GM23338 (cell line): ENCODE data around the gene NPM3. TPM values are rescaled to one million over a fixed set of nuclear protein-coding genes. Genes with fewer than 3 reads are reported as not detected.

Experiments used
- ATAC-seq: fragments of 200-7000 bp; cut with Tn5 transposase; 3 replicates; pipeline ENCODE4 v1.9.1; 2020
- DNase-seq: peaks from one replicate; pipeline ENCODE4 v3.0.0-alpha.2; 2015; ENCODE audit warnings: low spot score
- H2AFZ ChIP-seq: fragments of 200-600 bp; sonication (generic); 2 replicates; pipeline ENCODE4 v1.8.0; 2016; ENCODE audit warnings: antibody characterized with exemption, mild to moderate bottlenecking, moderate library complexity
- H3F3A ChIP-seq: fragments of 200-600 bp; sonication (generic); replicated peaks from 2 replicates; pipeline ENCODE4 v1.8.0; 2017; ENCODE audit warnings: antibody characterized with exemption, mixed run types, low read depth
- H3K27ac ChIP-seq: fragments of 200-600 bp; sonication (generic); 2 replicates; pipeline ENCODE4 v1.6.1; 2016; ENCODE audit warnings: low read depth
- H3K27me3 ChIP-seq: fragments of 200-600 bp; sonication (generic); 2 replicates; pipeline ENCODE4 v1.8.0; 2016; ENCODE audit warnings: mild to moderate bottlenecking, mixed run types, moderate library complexity; ENCODE audit not compliant: insufficient read depth
- H3K36me3 ChIP-seq: fragments of 200-600 bp; sonication (generic); 2 replicates; pipeline ENCODE4 v1.8.0; 2016; ENCODE audit warnings: mild to moderate bottlenecking; ENCODE audit not compliant: insufficient read depth
- H3K4me1 ChIP-seq: fragments of 200-600 bp; sonication (generic); 2 replicates; pipeline ENCODE4 v1.8.0; 2016; ENCODE audit warnings: mild to moderate bottlenecking, moderate library complexity; ENCODE audit not compliant: insufficient read depth
- H3K4me2 ChIP-seq: fragments of 200-600 bp; sonication (generic); 2 replicates; pipeline ENCODE4 v1.7.1; 2017; ENCODE audit warnings: mixed run types
- H3K4me3 ChIP-seq: fragments of 200-600 bp; sonication (generic); 2 replicates; pipeline ENCODE4 v1.6.1; 2016; ENCODE audit warnings: mixed run types
- H3K79me2 ChIP-seq: fragments of 200-600 bp; sonication (generic); replicated peaks from 2 replicates; pipeline ENCODE4 v1.8.0; 2017; ENCODE audit warnings: mild to moderate bottlenecking; ENCODE audit not compliant: insufficient read depth
- H3K9me2 ChIP-seq: fragments of 200-600 bp; sonication (generic); 2 replicates; pipeline ENCODE4 v1.8.0; 2017; ENCODE audit not compliant: insufficient read depth
- H4K20me1 ChIP-seq: fragments of 200-600 bp; sonication (generic); replicated peaks from 2 replicates; pipeline ENCODE4 v1.8.0; 2017; ENCODE audit warnings: mild to moderate bottlenecking; ENCODE audit not compliant: insufficient read depth
- H3K27ac Mint-ChIP-seq: 2 replicates; pipeline ENCODE4 v1.8.0; 2020; ENCODE audit warnings: inconsistent platforms, mild to moderate bottlenecking, moderate library complexity, mixed read lengths
- H3K27me3 Mint-ChIP-seq: 3 replicates; pipeline ENCODE4 v1.8.0; 2022; ENCODE audit warnings: low read depth, mild to moderate bottlenecking, moderate library complexity, mixed read lengths, inconsistent platforms; ENCODE audit not compliant: insufficient read depth, poor library complexity
- H3K36me3 Mint-ChIP-seq: 3 replicates; pipeline ENCODE4 v1.8.0; 2021; ENCODE audit warnings: low read depth, mild to moderate bottlenecking, inconsistent platforms, moderate library complexity, mixed read lengths
- H3K4me1 Mint-ChIP-seq: 3 replicates; pipeline ENCODE4 v1.8.0; 2020; ENCODE audit warnings: mild to moderate bottlenecking, inconsistent platforms, mixed read lengths
- H3K4me3 Mint-ChIP-seq: 3 replicates; pipeline ENCODE4 v1.8.0; 2021; ENCODE audit warnings: moderate library complexity, mild to moderate bottlenecking, inconsistent platforms, mixed read lengths
- H3K9me3 Mint-ChIP-seq: 3 replicates; pipeline ENCODE4 v1.8.0; 2020; ENCODE audit warnings: moderate library complexity, mild to moderate bottlenecking, inconsistent platforms, mixed read lengths
- CREB1 ChIP-seq: fragments of 250-450 bp; sonication (Bioruptor Pico); IDR thresholded peaks from 2 replicates; pipeline ENCODE4 v1.5.0; 2020; ENCODE audit warnings: low read depth, mild to moderate bottlenecking, moderate library complexity
- ETS1 ChIP-seq: IDR thresholded peaks from 2 replicates; pipeline ENCODE4 v1.6.1; 2016; ENCODE audit warnings: antibody characterized with exemption
- EZH2 ChIP-seq: fragments of 200-600 bp; sonication (generic); IDR thresholded peaks from one replicate; pipeline ENCODE4 v1.8.0; 2017; ENCODE audit warnings: antibody characterized with exemption, mild to moderate bottlenecking, low read depth; ENCODE audit not compliant: unreplicated experiment
- NANOG ChIP-seq: IDR thresholded peaks from 2 replicates; pipeline ENCODE4 v1.6.1; 2016; ENCODE audit warnings: antibody characterized with exemption, borderline replicate concordance
- POLR2AphosphoS5 ChIP-seq: IDR thresholded peaks from 2 replicates; pipeline ENCODE4 v1.6.1; 2016; ENCODE audit warnings: antibody characterized with exemption, low read depth
- REST ChIP-seq: IDR thresholded peaks from one replicate; pipeline ENCODE4 v1.6.1; 2018; ENCODE audit warnings: antibody characterized with exemption; ENCODE audit not compliant: unreplicated experiment
- ZNF114 ChIP-seq: fragments of 250-450 bp; sonication (Bioruptor Pico); IDR thresholded peaks from 2 replicates; pipeline ENCODE4 v1.5.0; 2020; ENCODE audit warnings: mild to moderate bottlenecking, moderate library complexity
- ZNF331 ChIP-seq: fragments of 250-450 bp; sonication (Bioruptor Pico); IDR thresholded peaks from 2 replicates; pipeline ENCODE4 v1.5.0; 2020; ENCODE audit warnings: low read depth, mild to moderate bottlenecking, moderate library complexity
- polyA plus RNA-seq: library from polyadenylated mRNA; unstranded; fragments of >200 nt; fragmentation: Nextera tagmentation; extraction: Ambion mirVana; gene quantifications from 2 replicates; pipeline ENCODE4 v1.2.1, GENCODE V29; 2016
- total RNA-seq: library from RNA; depleted of rRNA; stranded (reverse); fragments of >200 nt; shearing (Covaris generic); gene quantifications from 2 replicates; pipeline ENCODE4 v1.2.3, GENCODE V29; 2014
- TF ChIP-seq, protein P1 (sequence below), 2 experiments: fragments of 200-600 bp in 1 of 2; sonication (generic) in 1 of 2; conservative IDR thresholded peaks; 2 replicates each; pipeline versions ENCODE4 v1.5.1 to v1.6.1; 2016 to 2017; ENCODE audit warnings: antibody characterized with exemption in 2 of 2, low read depth in 2 of 2, mild to moderate bottlenecking in 2 of 2, moderate library complexity in 1 of 2

NPM3 gene
- total and polyA plus RNA-seq, 2 experiments from 2014 or later, result 31.5 to 258 TPM

DNA sequence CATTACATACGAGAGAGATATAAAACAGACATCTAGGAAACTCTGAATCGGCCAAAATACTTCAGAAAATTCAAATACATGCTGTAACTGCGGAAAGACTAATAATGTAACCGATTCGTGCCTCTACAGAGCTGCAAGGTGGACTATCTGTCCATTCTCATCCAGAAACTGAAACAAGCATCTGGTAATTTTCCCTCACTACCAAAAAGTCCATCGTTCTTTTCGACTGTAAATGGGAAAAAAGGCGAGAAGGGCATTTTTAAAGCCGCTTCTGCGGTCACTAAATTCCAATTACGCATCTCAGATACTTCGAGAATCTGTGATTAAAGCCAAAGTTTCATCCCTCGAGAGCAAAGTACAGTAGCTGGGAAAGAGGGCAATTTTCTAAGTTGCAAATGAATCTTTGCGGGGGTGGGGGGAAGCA, 33.7 kb upstream of the NPM3 start:
- H3K27ac ChIP-seq, result no peak overlapping the region; the same call in 1 of the 2 replicates
- H3K4me1 ChIP-seq, result peaks cover 24% of the 10 kb centered on the region
- no peaks in the 10 kb centered on the region for H3K27me3 ChIP-seq
- H3K27ac Mint-ChIP-seq, result peak overlapping the region; percentile 92
- H4K20me1 ChIP-seq, result peaks cover 49% of the 10 kb centered on the region
- no peak for DNase-seq
- H3K4me2 ChIP-seq, result peak overlapping the region; percentile 91
- H2AFZ ChIP-seq, result no peak overlapping the region
- H3K4me3 Mint-ChIP-seq, result peak overlapping the region; percentile 86
- no peaks in the 10 kb centered on the region for H3K9me2 ChIP-seq
- H3K36me3 Mint-ChIP-seq, result peaks cover 10% of the 10 kb centered on the region; the same call in 2 of the 3 replicates
- H3K4me3 ChIP-seq, result peak overlapping the region; percentile 88
- H3K4me1 Mint-ChIP-seq, result peaks cover 25% of the 10 kb centered on the region; the same call in 2 of the 3 replicates
- H3F3A ChIP-seq, result no peaks in the 10 kb centered on the region
- no peak for ATAC-seq
- TF ChIP-seq REST, result no peak
- no peak for TF ChIP-seq CREB1 (CRISPR knock-in tag)
- TF ChIP-seq POLR2AphosphoS5, result no peak
- TF ChIP-seq ZNF114 (CRISPR knock-in tag), result no peak
- TF ChIP-seq ETS1, result no peak
- peaks cover 71% of the 10 kb centered on the region for H3K79me2 ChIP-seq
- no peaks in the 10 kb centered on the region for H3K36me3 ChIP-seq
- H3K27me3 Mint-ChIP-seq, result peaks cover 9% of the 10 kb centered on the region
- no peaks in the 10 kb centered on the region; the same call in 2 of the 3 replicates for H3K9me3 Mint-ChIP-seq

DNA sequence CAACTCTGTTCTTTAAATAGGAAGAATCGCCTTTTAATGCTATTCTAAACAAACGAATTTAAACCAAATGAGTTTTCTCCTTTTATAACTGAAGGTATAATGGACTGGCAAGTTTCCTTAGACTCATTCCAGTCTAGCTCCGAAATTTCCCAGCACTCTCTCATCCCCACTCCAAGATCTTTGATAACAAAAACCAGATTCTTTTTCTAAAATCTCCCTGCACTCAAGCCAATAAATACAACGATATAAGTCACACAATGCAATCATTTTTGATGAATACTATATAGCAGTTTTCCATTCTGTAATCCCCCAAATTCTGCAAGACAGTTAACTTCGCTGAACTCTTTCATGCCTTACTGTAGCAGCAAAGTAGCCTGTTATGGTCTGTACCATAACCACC, 33.1 kb upstream of the NPM3 start:
- H3F3A ChIP-seq, result no peaks in the 10 kb centered on the region
- H3K27me3 ChIP-seq, result no peaks in the 10 kb centered on the region
- Mint-ChIP-seq H3K9me3 (no peaks in the 10 kb centered on the region; the same call in 2 of the 3 replicates), H3K27ac (peak overlapping the region; percentile 42; the same call in 1 of the 2 replicates), H3K27me3 (peaks cover 9% of the 10 kb centered on the region), H3K4me1 (peaks cover 25% of the 10 kb centered on the region; the same call in 2 of the 3 replicates), H3K36me3 (peaks cover 15% of the 10 kb centered on the region; the same call in 2 of the 3 replicates), H3K4me3 (peak overlapping the region; percentile 86)
- H4K20me1 ChIP-seq, result peaks cover 55% of the 10 kb centered on the region
- H3K4me1 ChIP-seq, result peaks cover 24% of the 10 kb centered on the region
- H3K79me2 ChIP-seq, result peaks cover 76% of the 10 kb centered on the region
- H3K4me2 ChIP-seq, result peak overlapping the region; percentile 91
- H3K4me3 ChIP-seq, result peak overlapping the region; percentile 88
- no peaks in the 10 kb centered on the region for H3K9me2 ChIP-seq
- ATAC-seq (no peak), DNase-seq (no peak)
- H3K27ac ChIP-seq, result no peak overlapping the region
- H2AFZ ChIP-seq, result no peak overlapping the region
- H3K36me3 ChIP-seq, result no peaks in the 10 kb centered on the region
- TF ChIP-seq REST (no peak), ZNF114 (CRISPR knock-in tag) (no peak), EZH2 (no peak), NANOG (no peak), CREB1 (CRISPR knock-in tag) (no peak), ETS1 (no peak), ZNF331 (CRISPR knock-in tag) (no peak)
- TF ChIP-seq, protein P1, sequence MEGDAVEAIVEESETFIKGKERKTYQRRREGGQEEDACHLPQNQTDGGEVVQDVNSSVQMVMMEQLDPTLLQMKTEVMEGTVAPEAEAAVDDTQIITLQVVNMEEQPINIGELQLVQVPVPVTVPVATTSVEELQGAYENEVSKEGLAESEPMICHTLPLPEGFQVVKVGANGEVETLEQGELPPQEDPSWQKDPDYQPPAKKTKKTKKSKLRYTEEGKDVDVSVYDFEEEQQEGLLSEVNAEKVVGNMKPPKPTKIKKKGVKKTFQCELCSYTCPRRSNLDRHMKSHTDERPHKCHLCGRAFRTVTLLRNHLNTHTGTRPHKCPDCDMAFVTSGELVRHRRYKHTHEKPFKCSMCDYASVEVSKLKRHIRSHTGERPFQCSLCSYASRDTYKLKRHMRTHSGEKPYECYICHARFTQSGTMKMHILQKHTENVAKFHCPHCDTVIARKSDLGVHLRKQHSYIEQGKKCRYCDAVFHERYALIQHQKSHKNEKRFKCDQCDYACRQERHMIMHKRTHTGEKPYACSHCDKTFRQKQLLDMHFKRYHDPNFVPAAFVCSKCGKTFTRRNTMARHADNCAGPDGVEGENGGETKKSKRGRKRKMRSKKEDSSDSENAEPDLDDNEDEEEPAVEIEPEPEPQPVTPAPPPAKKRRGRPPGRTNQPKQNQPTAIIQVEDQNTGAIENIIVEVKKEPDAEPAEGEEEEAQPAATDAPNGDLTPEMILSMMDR (conservative IDR thresholded peaks at IDR 0.05; ENCODE audit: low read depth in 2 of 2), result no peak
